ENCODE measurements around the gene KRTAP9-9. TPM values are rescaled to one million over a fixed set of nuclear protein-coding genes. Genes with fewer than 3 reads are reported as not detected.
A peak's percentile ranks its signal among the peaks of the same experiment; 100 is the strongest.

Gene KRTAP9-9
- total and polyA plus RNA-seq, 2 donors from 2014 or later: not detected

GRCh38 chr17:41287050-41287449 is 31.9 kb downstream of the KRTAP9-9 start:
- no peak for TF ChIP-seq CTCF (IDR thresholded peaks at IDR 0.05; ENCODE audit: borderline replicate concordance, extremely low read depth, insufficient read depth)
- DNase-seq (no peak), FAIRE-seq (no peak)
- Histone ChIP-seq H3K9me3 (ENCODE audit: control insufficient read depth in 2 of 3, insufficient read depth in 1 of 3, low read length in 3 of 3) (no peaks in the 10 kb centered on the region), H3K9ac (ENCODE audit: low read length in 3 of 3) (no peak overlapping the region), H3K27me3 (ENCODE audit: control insufficient read depth, insufficient read depth, low read length) (no peaks in the 10 kb centered on the region), H3K4me3 (ENCODE audit: low read length in 3 of 3) (no peak overlapping the region), H3K36me3 (ENCODE audit: control insufficient read depth in 2 of 3, insufficient read depth in 3 of 3, low read length in 3 of 3) (no peaks in the 10 kb centered on the region), H3K4me1 (ENCODE audit: control insufficient read depth in 2 of 3, insufficient read depth in 2 of 3, low read depth in 1 of 3, low read length in 3 of 3) (no peaks in the 10 kb centered on the region), H3K27ac (ENCODE audit: low read depth in 2 of 2, low read length in 2 of 2) (no peak overlapping the region)
- intact Hi-C loops (cut with DNase I): no loop called here

- no peak overlapping the region for H3K27ac ChIP-seq (ENCODE audit: low read depth in 2 of 2, low read length in 2 of 2)
- H3K9ac ChIP-seq (ENCODE audit: low read length in 3 of 3): no peak overlapping the region
- H3K36me3 ChIP-seq (ENCODE audit: control insufficient read depth in 2 of 3, insufficient read depth in 3 of 3, low read length in 3 of 3): no peaks in the 10 kb centered on the region
- FAIRE-seq: no peak
- H3K27me3 ChIP-seq (ENCODE audit: control insufficient read depth, insufficient read depth, low read length): no peaks in the 10 kb centered on the region
- no peaks in the 10 kb centered on the region for H3K9me3 ChIP-seq (ENCODE audit: control insufficient read depth in 2 of 3, insufficient read depth in 1 of 3, low read length in 3 of 3)
- no peak overlapping the region for H3K4me3 ChIP-seq (ENCODE audit: low read length in 3 of 3)
- no peaks in the 10 kb centered on the region for H3K4me1 ChIP-seq (ENCODE audit: control insufficient read depth in 2 of 3, insufficient read depth in 2 of 3, low read depth in 1 of 3, low read length in 3 of 3)
- intact Hi-C loops (cut with DNase I): no loop called here
- DNase-seq: no peak
- TF ChIP-seq CTCF (IDR thresholded peaks at IDR 0.05; ENCODE audit: borderline replicate concordance, extremely low read depth, insufficient read depth): no peak
These were observed 38.8 kb downstream of the KRTAP9-9 start for GRCh38 chr17:41294016-41294415.

GRCh38 chr17:41296846-41297245 is 41.7 kb downstream of the KRTAP9-9 start:
- FAIRE-seq: no peak

More at GRCh38 chr17:41296846-41297245, 41.7 kb downstream of the KRTAP9-9 start:
- TF ChIP-seq CTCF (IDR thresholded peaks at IDR 0.05; ENCODE audit: borderline replicate concordance, extremely low read depth, insufficient read depth): no peak
- intact Hi-C loops (cut with DNase I): no loop called here
- Histone ChIP-seq H3K27ac (ENCODE audit: low read depth in 2 of 2, low read length in 2 of 2) (no peak overlapping the region), H3K9me3 (ENCODE audit: control insufficient read depth in 2 of 3, insufficient read depth in 1 of 3, low read length in 3 of 3) (no peaks in the 10 kb centered on the region), H3K36me3 (ENCODE audit: control insufficient read depth in 2 of 3, insufficient read depth in 3 of 3, low read length in 3 of 3) (no peaks in the 10 kb centered on the region), H3K9ac (ENCODE audit: low read length in 3 of 3) (no peak overlapping the region), H3K4me3 (ENCODE audit: low read length in 3 of 3) (no peak overlapping the region), H3K27me3 (ENCODE audit: control insufficient read depth, insufficient read depth, low read length) (no peaks in the 10 kb centered on the region), H3K4me1 (ENCODE audit: control insufficient read depth in 2 of 3, insufficient read depth in 2 of 3, low read depth in 1 of 3, low read length in 3 of 3) (no peaks in the 10 kb centered on the region)
- DNase-seq: peak in 2 of 5 donors; percentile 21 to 23

Measured in kidney (tissue), 14 donors.